Left renal cortex interstitium (tissue), 4 donors: ENCODE measurements around the gene MROH8. TPM values are rescaled to one million over a fixed set of nuclear protein-coding genes. Genes with fewer than 3 reads are reported as not detected.
"Not testable (repeated sequence)": the region's sequence is repeated elsewhere in the genome, so short reads cannot be mapped to it uniquely, and the experiment has no call there.

Experiments
- DNase-seq, 4 donors: peaks; one replicate each; pipeline ENCODE4 v3.0.0-alpha.2; 2013; ENCODE audit warnings: low read depth in 4 of 4, low spot score in 2 of 4, missing footprints in 1 of 4
- polyA plus RNA-seq, 4 donors: library from polyadenylated mRNA; unstranded; fragments of 120-200 nt; gene quantifications; one replicate each; pipeline ENCODE4 v1.2.1, GENCODE V29; 2013; ENCODE audit not compliant: insufficient read length in 4 of 4

Gene MROH8
- polyA plus RNA-seq, 4 donors = 4.6 to 9.1 (median 7.1) TPM

GRCh38 chr20:37161830-37162549 lies 17.4 kb downstream of the MROH8 start:
- no peak for DNase-seq

- DNase-seq = no peak
These were observed 18.7 kb downstream of the MROH8 start for GRCh38 chr20:37160683-37161082.

GRCh38 chr20:37158248-37158647 lies 21.1 kb downstream of the MROH8 start:
- no peak for DNase-seq

GRCh38 chr20:37155987-37156386 lies 23.4 kb downstream of the MROH8 start:
- DNase-seq = no peak

GRCh38 chr20:37154684-37155298 lies 24.6 kb downstream of the MROH8 start:
- no peak for DNase-seq

GRCh38 chr20:37152284-37152683 lies 27.1 kb downstream of the MROH8 start:
- no peak for DNase-seq

- DNase-seq = no peak
These were observed 27.8 kb downstream of the MROH8 start for GRCh38 chr20:37151529-37151928.

- DNase-seq = not testable (repeated sequence)
These were observed 28.5 kb downstream of the MROH8 start for GRCh38 chr20:37150864-37151263.

- DNase-seq = no peak
These were observed 32.1 kb downstream of the MROH8 start for GRCh38 chr20:37147250-37147649.

GRCh38 chr20:37144856-37145404 lies 34.4 kb downstream of the MROH8 start:
- DNase-seq = no peak

- DNase-seq = no peak
These were observed 36.6 kb downstream of the MROH8 start for GRCh38 chr20:37142708-37143107.

- DNase-seq = no peak
These were observed 41.8 kb downstream of the MROH8 start for GRCh38 chr20:37137547-37137946.

- DNase-seq = no peak
These were observed 45.4 kb downstream of the MROH8 start for GRCh38 chr20:37133952-37134351.

GRCh38 chr20:37131486-37131885 lies 47.9 kb downstream of the MROH8 start:
- DNase-seq = no peak

GRCh38 chr20:37128803-37129202 lies 50.5 kb downstream of the MROH8 start:
- DNase-seq = no peak

- DNase-seq = not testable (repeated sequence)
These were observed 53.1 kb downstream of the MROH8 start for GRCh38 chr20:37126290-37126689.

GRCh38 chr20:37123441-37123840 lies 55.9 kb downstream of the MROH8 start:
- no peak for DNase-seq

- no peak for DNase-seq
These were observed 58.9 kb downstream of the MROH8 start for GRCh38 chr20:37120497-37120896.

- DNase-seq = no peak
These were observed 59.9 kb downstream of the MROH8 start for GRCh38 chr20:37119356-37120036.

- no peak for DNase-seq
These were observed 65.3 kb downstream of the MROH8 start for GRCh38 chr20:37114012-37114411.

GRCh38 chr20:37111926-37112455 lies 67.4 kb downstream of the MROH8 start:
- no peak for DNase-seq
